ENCODE results near the gene IRGQ.

Gene IRGQ

DNA sequence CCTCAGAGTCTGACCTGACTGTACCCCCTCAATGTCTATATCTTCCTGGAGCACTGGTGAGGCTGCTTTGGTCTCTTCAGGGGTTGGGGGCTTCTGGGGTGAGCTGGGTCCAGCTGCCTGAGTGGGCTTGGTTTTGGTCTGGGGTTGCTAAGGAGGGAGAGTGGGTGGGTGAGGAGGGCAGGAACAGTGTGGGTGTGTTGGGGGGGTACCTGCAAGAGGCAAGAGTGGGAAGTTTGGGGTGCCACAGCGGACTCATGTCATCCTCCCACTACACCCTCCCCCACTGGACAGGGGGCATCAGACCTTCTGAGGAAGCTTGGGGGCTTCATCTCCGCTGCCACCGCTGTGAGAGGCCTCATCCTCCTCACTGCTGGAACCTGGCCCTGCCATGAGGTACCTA, 49.4 kb downstream of the IRGQ start:
- Histone ChIP-seq H3K27me3 (replicated peaks in 2 of 5; ENCODE audit: control insufficient read depth in 4 of 5, insufficient read depth in 5 of 5, low read length in 4 of 5) (no peaks in the 10 kb centered on the region), H3K9me3 (ENCODE audit: control extremely low read depth in 1 of 5, control insufficient read depth in 4 of 5, insufficient read depth in 2 of 5, low read depth in 1 of 5, low read length in 4 of 5) (no peaks in the 10 kb centered on the region), H3K4me3 (ENCODE audit: control insufficient read depth in 1 of 7, extremely low read depth in 1 of 7, insufficient read depth in 4 of 7, low read depth in 2 of 7, low read length in 6 of 7) (no peak overlapping the region), H3K36me3 (ENCODE audit: control insufficient read depth in 4 of 4, insufficient read depth in 4 of 4, low read length in 3 of 4) (peaks cover 14 to 63% (median 42%) of the 10 kb centered on the region in 4 experiments), H3K27ac (ENCODE audit: insufficient read depth in 1 of 2, low read depth in 1 of 2, low read length in 2 of 2, poor library complexity in 1 of 2, severe bottlenecking in 2 of 2) (no peak overlapping the region), H3K4me1 (ENCODE audit: control extremely low read depth in 1 of 4, control insufficient read depth in 4 of 4, insufficient read depth in 4 of 4, low read length in 3 of 4) (no peaks in the 10 kb centered on the region)
- no peak for DNase-seq
- ChIA-PET POLR2A (no interaction called here), CTCF (interaction anchor here (1.1 to 2.8 kb wide), 3 partner anchors 9 to 48 kb away, joined by 4 to 11 read pairs (median 4); no protein-coding TSS in a partner anchor)
- WGBS (ENCODE audit: insufficient coverage): 100% methylated on average over 2 of the region's 3 CpGs

DNA sequence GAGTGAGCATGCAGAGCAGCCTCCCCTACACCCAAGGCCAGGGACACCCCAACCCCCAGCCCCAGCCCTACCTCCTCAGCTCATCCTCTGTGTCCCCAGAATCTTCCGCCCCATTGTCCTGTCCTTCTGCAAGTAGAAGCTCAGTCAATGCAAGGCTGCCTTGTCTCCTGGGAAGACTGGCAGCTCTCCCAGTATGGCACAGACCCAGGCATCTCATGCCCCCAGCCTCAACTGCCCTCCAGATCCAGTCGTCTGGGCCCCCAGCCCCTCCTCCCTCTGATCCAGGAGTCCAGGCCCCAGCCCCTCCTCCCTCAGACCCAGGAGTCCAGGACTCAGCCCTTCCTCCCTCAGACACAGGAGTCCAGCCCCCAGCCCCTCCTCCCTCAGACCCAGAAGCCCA, 50.0 kb downstream of the IRGQ start:
- Histone ChIP-seq H3K27ac (ENCODE audit: insufficient read depth in 1 of 2, low read depth in 1 of 2, low read length in 2 of 2, poor library complexity in 1 of 2, severe bottlenecking in 2 of 2) (no peak overlapping the region), H3K36me3 (ENCODE audit: control insufficient read depth in 4 of 4, insufficient read depth in 4 of 4, low read length in 3 of 4) (peaks cover 14 to 62% (median 38%) of the 10 kb centered on the region in 4 experiments), H3K4me1 (ENCODE audit: control extremely low read depth in 1 of 4, control insufficient read depth in 4 of 4, insufficient read depth in 4 of 4, low read length in 3 of 4) (no peaks in the 10 kb centered on the region), H3K4me3 (ENCODE audit: control insufficient read depth in 1 of 7, extremely low read depth in 1 of 7, insufficient read depth in 4 of 7, low read depth in 2 of 7, low read length in 6 of 7) (no peak overlapping the region), H3K9me3 (ENCODE audit: control extremely low read depth in 1 of 5, control insufficient read depth in 4 of 5, insufficient read depth in 2 of 5, low read depth in 1 of 5, low read length in 4 of 5) (no peaks in the 10 kb centered on the region), H3K27me3 (replicated peaks in 2 of 5; ENCODE audit: control insufficient read depth in 4 of 5, insufficient read depth in 5 of 5, low read length in 4 of 5) (no peaks in the 10 kb centered on the region)
- DNase-seq: no peak
- 100% methylated on average over 1 of the region's 2 CpGs for WGBS (ENCODE audit: insufficient coverage)
- POLR2A ChIA-PET: no interaction called here
- CTCF ChIA-PET: interaction anchor here (0.7 to 2.8 kb wide), 3 partner anchors 10 to 48 kb away, joined by 3 to 11 read pairs (median 4); no protein-coding TSS in a partner anchor

DNA sequence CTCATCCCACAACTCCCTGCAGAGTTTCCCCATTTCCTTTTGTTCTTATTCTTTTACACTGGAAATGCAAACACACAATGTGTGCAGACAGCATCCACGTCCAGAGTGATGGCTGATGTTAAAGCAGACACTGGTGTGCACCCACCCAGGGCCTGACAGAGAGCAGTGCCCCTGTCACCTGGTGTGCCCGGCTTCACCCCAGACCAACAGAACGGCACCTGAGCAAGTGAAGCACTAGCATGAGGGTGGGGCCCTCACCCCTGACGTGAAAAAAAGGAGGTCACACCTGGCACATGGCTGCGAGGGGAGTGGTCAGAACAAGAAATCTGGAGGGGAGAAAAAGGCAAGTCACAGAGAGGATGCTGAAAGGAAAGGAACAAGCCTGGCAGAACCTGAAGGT, 50.7 kb downstream of the IRGQ start:
- H3K27ac ChIP-seq (ENCODE audit: insufficient read depth in 1 of 2, low read depth in 1 of 2, low read length in 2 of 2, poor library complexity in 1 of 2, severe bottlenecking in 2 of 2): no peak overlapping the region
- H3K36me3 ChIP-seq (ENCODE audit: control insufficient read depth in 4 of 4, insufficient read depth in 4 of 4, low read length in 3 of 4): peaks cover 19 to 60% (median 37%) of the 10 kb centered on the region in 4 experiments
- H3K27me3 ChIP-seq (replicated peaks in 2 of 5; ENCODE audit: control insufficient read depth in 4 of 5, insufficient read depth in 5 of 5, low read length in 4 of 5): no peaks in the 10 kb centered on the region
- ChIA-PET POLR2A (no interaction called here), CTCF (interaction anchor here (0.7 to 2.8 kb wide), 4 partner anchors 9 to 49 kb away, joined by 3 to 11 read pairs (median 4); no protein-coding TSS in a partner anchor)
- H3K9me3 ChIP-seq (ENCODE audit: control extremely low read depth in 1 of 5, control insufficient read depth in 4 of 5, insufficient read depth in 2 of 5, low read depth in 1 of 5, low read length in 4 of 5): no peaks in the 10 kb centered on the region
- 100% methylated on average over 5 of the region's 5 CpGs for WGBS (ENCODE audit: insufficient coverage)
- no peak for DNase-seq
- H3K4me1 ChIP-seq (ENCODE audit: control extremely low read depth in 1 of 4, control insufficient read depth in 4 of 4, insufficient read depth in 4 of 4, low read length in 3 of 4): no peaks in the 10 kb centered on the region
- H3K4me3 ChIP-seq (ENCODE audit: control insufficient read depth in 1 of 7, extremely low read depth in 1 of 7, insufficient read depth in 4 of 7, low read depth in 2 of 7, low read length in 6 of 7): no peak overlapping the region

DNA sequence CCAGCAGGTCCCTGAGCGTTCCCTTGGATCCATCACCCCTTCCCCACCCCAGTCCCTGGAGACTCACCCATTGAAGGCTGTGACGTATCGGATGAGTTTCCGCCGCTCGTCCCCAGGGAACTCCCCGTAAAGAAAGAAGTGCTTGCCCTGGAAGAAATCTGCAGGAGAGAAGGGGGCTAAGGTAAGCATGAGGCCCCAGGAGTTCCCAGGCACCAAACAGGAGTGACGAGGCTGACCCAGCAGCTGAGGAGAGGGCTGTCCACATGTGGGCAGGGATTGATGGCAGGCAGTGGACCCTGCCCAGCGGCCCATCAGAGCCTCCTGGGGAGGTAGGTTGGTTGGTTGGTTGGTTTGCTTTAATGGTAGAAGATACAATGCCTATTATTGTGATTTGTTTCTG, 51.9 kb downstream of the IRGQ start:
- H3K27ac ChIP-seq (ENCODE audit: insufficient read depth in 1 of 2, low read depth in 1 of 2, low read length in 2 of 2, poor library complexity in 1 of 2, severe bottlenecking in 2 of 2): no peak overlapping the region
- 97% methylated on average over 4 of the region's 9 CpGs for WGBS (ENCODE audit: insufficient coverage)
- H3K9me3 ChIP-seq (ENCODE audit: control extremely low read depth in 1 of 5, control insufficient read depth in 4 of 5, insufficient read depth in 2 of 5, low read depth in 1 of 5, low read length in 4 of 5): peaks cover 0 to 4% (median 0%) of the 10 kb centered on the region in 5 experiments
- no peak overlapping the region for H3K4me3 ChIP-seq (ENCODE audit: control insufficient read depth in 1 of 7, extremely low read depth in 1 of 7, insufficient read depth in 4 of 7, low read depth in 2 of 7, low read length in 6 of 7)
- peaks cover 21 to 63% (median 39%) of the 10 kb centered on the region in 4 experiments for H3K36me3 ChIP-seq (ENCODE audit: control insufficient read depth in 4 of 4, insufficient read depth in 4 of 4, low read length in 3 of 4)
- ChIA-PET POLR2A (no interaction called here), CTCF (interaction anchor here (1.3 to 12.5 kb wide), 3 partner anchors 10 to 51 kb away, joined by 4 to 111 read pairs (median 11); no protein-coding TSS in a partner anchor)
- no peak for DNase-seq
- no peaks in the 10 kb centered on the region for H3K4me1 ChIP-seq (ENCODE audit: control extremely low read depth in 1 of 4, control insufficient read depth in 4 of 4, insufficient read depth in 4 of 4, low read length in 3 of 4)
- H3K27me3 ChIP-seq (replicated peaks in 2 of 5; ENCODE audit: control insufficient read depth in 4 of 5, insufficient read depth in 5 of 5, low read length in 4 of 5): no peaks in the 10 kb centered on the region

DNA sequence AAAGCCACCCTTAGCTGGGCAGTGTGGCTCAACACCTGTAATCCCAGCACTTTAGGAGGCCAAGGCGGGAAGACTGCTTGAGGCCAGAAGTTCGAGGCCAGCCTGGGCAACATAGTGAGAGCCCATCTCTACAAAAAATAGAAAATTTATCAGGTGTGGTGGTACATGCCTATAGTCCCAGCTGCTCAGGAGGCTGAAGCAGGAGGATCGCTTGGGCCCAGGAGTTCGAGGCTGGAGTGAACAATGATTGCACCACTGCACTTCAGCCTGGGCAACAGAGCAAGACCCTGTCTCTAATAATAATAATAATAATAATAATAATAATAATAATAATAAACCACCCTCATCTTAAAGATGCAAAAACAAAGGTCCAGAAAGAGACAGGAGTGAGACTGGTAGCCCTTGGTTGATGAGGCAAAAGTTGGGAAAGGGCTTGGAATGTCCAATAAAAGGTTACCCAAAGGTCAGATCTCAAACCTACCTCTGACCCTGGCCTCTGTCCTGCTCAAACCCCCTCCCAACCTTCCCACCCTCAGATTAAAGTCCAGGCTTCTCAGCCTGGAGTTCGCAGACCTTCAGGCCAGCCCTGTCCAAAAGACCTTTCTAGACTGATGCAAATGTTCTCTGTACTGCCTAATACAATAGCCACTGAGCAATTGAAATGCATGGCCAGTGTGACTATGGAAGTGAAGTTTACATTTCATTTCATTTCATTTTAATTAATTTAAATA, 53.8 kb downstream of the IRGQ start:
- Histone ChIP-seq H3K9me3 (ENCODE audit: control extremely low read depth in 1 of 5, control insufficient read depth in 4 of 5, insufficient read depth in 2 of 5, low read depth in 1 of 5, low read length in 4 of 5) (peaks cover 0 to 10% (median 4%) of the 10 kb centered on the region in 5 experiments), H3K27ac (ENCODE audit: insufficient read depth in 1 of 2, low read depth in 1 of 2, low read length in 2 of 2, poor library complexity in 1 of 2, severe bottlenecking in 2 of 2) (no peak overlapping the region), H3K4me1 (ENCODE audit: control extremely low read depth in 1 of 4, control insufficient read depth in 4 of 4, insufficient read depth in 4 of 4, low read length in 3 of 4) (no peaks in the 10 kb centered on the region), H3K4me3 (ENCODE audit: control insufficient read depth in 1 of 7, extremely low read depth in 1 of 7, insufficient read depth in 4 of 7, low read depth in 2 of 7, low read length in 6 of 7) (no peak overlapping the region), H3K36me3 (ENCODE audit: control insufficient read depth in 4 of 4, insufficient read depth in 4 of 4, low read length in 3 of 4) (peaks cover 22 to 79% (median 47%) of the 10 kb centered on the region in 4 experiments), H3K27me3 (replicated peaks in 2 of 5; ENCODE audit: control insufficient read depth in 4 of 5, insufficient read depth in 5 of 5, low read length in 4 of 5) (no peaks in the 10 kb centered on the region)
- DNase-seq: no peak
- no CpG with 5 or more reads among the region's 5 CpGs for WGBS (ENCODE audit: insufficient coverage)
- ChIA-PET CTCF (interaction anchor here (0.9 to 12.5 kb wide), 2 partner anchors 12 to 53 kb away, joined by 4 to 111 read pairs; no protein-coding TSS in a partner anchor), POLR2A (no interaction called here)

DNA sequence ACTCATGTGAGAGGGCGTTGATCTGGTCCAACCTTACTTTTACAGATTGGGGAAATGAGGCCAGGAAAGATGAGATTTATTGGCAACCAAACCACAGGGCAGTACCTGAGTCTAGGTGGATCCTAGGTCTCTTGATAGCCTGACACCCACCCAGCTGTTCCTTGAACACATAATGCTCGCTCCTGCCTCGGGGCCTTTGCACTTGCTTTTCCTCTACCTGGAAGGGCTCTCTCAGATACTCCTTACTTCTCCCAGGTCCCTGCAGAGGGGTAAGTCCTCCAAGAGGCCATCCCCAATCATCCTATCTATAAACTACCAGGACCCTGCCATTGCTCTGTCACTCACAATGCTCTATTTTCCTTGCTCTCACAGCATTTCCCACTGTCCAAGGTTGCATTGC, 55.6 kb downstream of the IRGQ start:
- Histone ChIP-seq H3K27ac (ENCODE audit: insufficient read depth in 1 of 2, low read depth in 1 of 2, low read length in 2 of 2, poor library complexity in 1 of 2, severe bottlenecking in 2 of 2) (no peak overlapping the region), H3K4me1 (ENCODE audit: control extremely low read depth in 1 of 4, control insufficient read depth in 4 of 4, insufficient read depth in 4 of 4, low read length in 3 of 4) (peaks cover 0 to 4% (median 3%) of the 10 kb centered on the region in 4 experiments), H3K9me3 (ENCODE audit: control extremely low read depth in 1 of 5, control insufficient read depth in 4 of 5, insufficient read depth in 2 of 5, low read depth in 1 of 5, low read length in 4 of 5) (peaks cover 0 to 10% (median 4%) of the 10 kb centered on the region in 5 experiments), H3K36me3 (ENCODE audit: control insufficient read depth in 4 of 4, insufficient read depth in 4 of 4, low read length in 3 of 4) (peaks cover 19 to 78% (median 45%) of the 10 kb centered on the region in 4 experiments), H3K4me3 (ENCODE audit: control insufficient read depth in 1 of 7, extremely low read depth in 1 of 7, insufficient read depth in 4 of 7, low read depth in 2 of 7, low read length in 6 of 7) (no peak overlapping the region), H3K27me3 (replicated peaks in 2 of 5; ENCODE audit: control insufficient read depth in 4 of 5, insufficient read depth in 5 of 5, low read length in 4 of 5) (no peaks in the 10 kb centered on the region)
- DNase-seq: no peak
- CTCF ChIA-PET: interaction anchor here (12.5 kb wide), 1 partner anchor 13 kb away, joined by 111 read pairs; no protein-coding TSS in a partner anchor
- POLR2A ChIA-PET: no interaction called here
- WGBS (ENCODE audit: insufficient coverage): 93% methylated on average over 3 of the region's 3 CpGs

DNA sequence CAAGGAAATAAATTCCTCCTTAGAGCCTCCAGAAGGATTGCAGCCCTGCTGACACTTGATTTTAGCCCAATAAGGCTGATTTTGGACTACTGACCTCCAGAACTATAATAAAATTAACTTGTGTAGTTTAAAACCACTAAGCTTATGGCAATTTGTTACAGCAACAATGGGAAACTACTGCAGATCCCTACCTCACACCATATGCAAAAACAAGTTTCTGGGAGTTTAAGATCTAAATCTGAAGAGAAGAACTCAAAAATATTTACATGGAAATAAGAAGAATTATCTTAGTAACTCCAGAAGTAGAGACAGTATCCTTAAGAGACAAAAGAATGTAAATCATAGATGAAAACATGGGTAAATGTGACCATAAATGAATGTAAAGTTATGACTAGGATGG, 57.0 kb downstream of the IRGQ start:
- H3K27me3 ChIP-seq (replicated peaks in 2 of 5; ENCODE audit: control insufficient read depth in 4 of 5, insufficient read depth in 5 of 5, low read length in 4 of 5): no peaks in the 10 kb centered on the region
- no peak overlapping the region for H3K4me3 ChIP-seq (ENCODE audit: control insufficient read depth in 1 of 7, extremely low read depth in 1 of 7, insufficient read depth in 4 of 7, low read depth in 2 of 7, low read length in 6 of 7)
- peak in 1 of 3 donors; percentile 34 for DNase-seq
- ChIA-PET POLR2A (no interaction called here), CTCF (interaction anchor here (12.5 kb wide), 1 partner anchor 15 kb away, joined by 111 read pairs; no protein-coding TSS in a partner anchor)
- H3K4me1 ChIP-seq (ENCODE audit: control extremely low read depth in 1 of 4, control insufficient read depth in 4 of 4, insufficient read depth in 4 of 4, low read length in 3 of 4): peaks cover 0 to 11% (median 9%) of the 10 kb centered on the region in 4 experiments
- peaks cover 17 to 67% (median 39%) of the 10 kb centered on the region in 4 experiments for H3K36me3 ChIP-seq (ENCODE audit: control insufficient read depth in 4 of 4, insufficient read depth in 4 of 4, low read length in 3 of 4)
- H3K9me3 ChIP-seq (ENCODE audit: control extremely low read depth in 1 of 5, control insufficient read depth in 4 of 5, insufficient read depth in 2 of 5, low read depth in 1 of 5, low read length in 4 of 5): peaks cover 0 to 10% (median 4%) of the 10 kb centered on the region in 5 experiments
- H3K27ac ChIP-seq (ENCODE audit: insufficient read depth in 1 of 2, low read depth in 1 of 2, low read length in 2 of 2, poor library complexity in 1 of 2, severe bottlenecking in 2 of 2): no peak overlapping the region
